Lower leg skin (tissue), 3 donors: ENCODE measurements around the gene TUBG2.

Experiments
- CTCF ChIP-seq, 3 donors: fragments of 450-650 bp; IDR thresholded peaks; one replicate each; pipeline ENCODE4 v1.5.1; 2016; ENCODE audit warnings: antibody characterized with exemption in 3 of 3, mild to moderate bottlenecking in 3 of 3, moderate library complexity in 2 of 3
- POLR2A ChIP-seq, 2 donors: fragments of 450-650 bp; IDR thresholded peaks; one replicate each; pipeline ENCODE4 v1.6.1; 2016 to 2017; ENCODE audit warnings: antibody characterized with exemption in 2 of 2, mild to moderate bottlenecking in 1 of 2, moderate library complexity in 1 of 2

DNA sequence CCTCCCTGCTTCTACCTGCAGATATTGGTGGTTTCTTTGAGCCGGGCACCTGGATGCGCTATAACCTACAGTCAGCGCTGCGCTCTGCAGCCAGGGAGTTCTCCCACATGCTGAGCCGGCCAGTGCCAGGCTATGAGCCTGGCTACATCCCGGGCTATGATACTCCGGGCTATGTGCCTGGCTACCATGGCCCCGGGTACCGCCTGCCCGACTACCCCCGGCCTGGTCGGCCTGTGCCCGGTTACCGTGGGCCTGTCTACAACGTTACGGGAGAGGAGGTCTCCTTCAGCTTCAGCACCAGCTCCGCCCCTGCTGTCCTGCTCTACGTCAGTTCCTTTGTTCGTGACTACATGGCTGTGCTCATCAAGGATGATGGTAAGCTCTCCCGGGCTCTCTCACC, 36.4 kb downstream of the TUBG2 start:
- TF ChIP-seq CTCF (IDR thresholded peaks at IDR 0.05): no peak
- TF ChIP-seq POLR2A (IDR thresholded peaks at IDR 0.05): no peak
